Activated T-helper 1 cell treated with Interleukin-2 at 50 U/mL for 16 hours (primary cell): Measurements from ENCODE around the gene RTL10.

Experiments
- DNase-seq: peaks from one replicate; pipeline ENCODE4 v3.0.0-alpha.2; 2020; ENCODE audit warnings: low read depth

The RTL10 gene

GRCh38 chr22:19823191-19823901, 31.3 kb downstream of the RTL10 start:
- no peak for DNase-seq

- DNase-seq, result no peak
These were observed 32.2 kb downstream of the RTL10 start for GRCh38 chr22:19822301-19823117.

DNA sequence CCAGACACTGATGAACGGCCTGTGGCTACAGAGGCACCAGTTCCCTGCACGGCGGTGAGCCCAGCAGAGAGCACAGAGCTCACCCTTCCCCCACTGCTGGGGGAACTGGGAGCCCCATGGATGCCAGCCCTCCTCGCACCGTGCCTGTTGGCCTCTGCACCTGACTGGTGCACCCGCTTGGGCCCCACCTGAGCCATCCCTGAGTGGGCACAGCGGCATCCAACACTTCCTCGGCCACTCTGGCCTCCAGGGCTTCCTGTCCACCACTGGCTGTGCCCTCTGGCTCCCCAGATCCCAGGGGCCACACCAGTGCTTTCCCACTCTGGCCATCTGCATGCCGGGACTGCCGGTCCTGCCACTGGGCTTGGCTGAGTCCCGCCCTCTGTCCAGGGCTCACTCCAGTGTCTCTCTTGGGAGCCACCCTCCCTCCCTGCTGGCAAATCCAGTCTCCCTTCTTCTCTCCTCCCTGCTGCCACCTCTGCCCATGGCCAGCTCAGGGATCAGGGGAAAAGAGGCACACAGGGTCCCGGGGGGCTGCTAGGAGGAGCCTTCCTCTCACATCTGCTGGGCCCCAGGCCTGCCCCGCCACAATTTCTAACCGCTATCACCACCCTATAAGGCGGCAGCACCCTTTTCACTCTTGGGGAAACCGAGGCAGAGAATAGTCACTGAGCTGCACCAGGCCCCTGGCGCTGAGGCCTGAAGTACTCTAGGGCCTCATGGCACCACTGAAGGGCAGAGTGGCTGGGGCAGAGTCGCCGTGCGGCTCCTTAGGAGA, 33.0 kb downstream of the RTL10 start:
- DNase-seq, result no peak

DNA sequence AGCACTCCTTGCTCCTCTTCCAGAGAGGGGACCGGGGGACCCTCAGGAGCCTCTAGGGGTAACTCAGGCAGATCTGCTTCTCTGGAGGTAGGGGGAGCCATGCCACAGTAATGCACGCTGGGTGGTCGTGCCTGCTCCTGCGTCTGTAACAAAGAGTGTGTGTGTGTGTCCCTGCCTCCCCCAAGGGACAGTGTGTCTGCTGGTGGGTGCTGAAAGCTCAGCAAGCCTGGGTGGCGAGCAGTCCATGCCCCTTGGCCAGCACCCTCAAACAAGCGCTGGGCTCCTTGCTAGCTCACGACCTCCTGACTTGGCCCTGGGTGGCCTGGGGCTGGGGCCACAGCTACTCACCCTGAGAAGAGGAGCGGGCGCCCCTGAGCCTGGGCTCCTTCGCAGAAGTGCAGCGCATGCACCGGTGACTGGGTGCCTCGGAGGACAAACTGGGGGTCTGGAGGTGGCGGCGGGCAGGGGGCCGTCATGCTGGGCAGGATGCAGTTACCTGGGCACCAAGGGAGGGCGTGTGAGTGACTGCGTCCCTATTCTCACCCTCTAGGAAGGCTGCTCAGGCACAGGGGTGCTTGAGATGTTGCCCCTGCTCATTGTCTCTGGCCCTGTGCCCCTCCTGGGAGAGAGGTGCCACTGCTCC, 33.7 kb downstream of the RTL10 start:
- no peak for DNase-seq

DNA sequence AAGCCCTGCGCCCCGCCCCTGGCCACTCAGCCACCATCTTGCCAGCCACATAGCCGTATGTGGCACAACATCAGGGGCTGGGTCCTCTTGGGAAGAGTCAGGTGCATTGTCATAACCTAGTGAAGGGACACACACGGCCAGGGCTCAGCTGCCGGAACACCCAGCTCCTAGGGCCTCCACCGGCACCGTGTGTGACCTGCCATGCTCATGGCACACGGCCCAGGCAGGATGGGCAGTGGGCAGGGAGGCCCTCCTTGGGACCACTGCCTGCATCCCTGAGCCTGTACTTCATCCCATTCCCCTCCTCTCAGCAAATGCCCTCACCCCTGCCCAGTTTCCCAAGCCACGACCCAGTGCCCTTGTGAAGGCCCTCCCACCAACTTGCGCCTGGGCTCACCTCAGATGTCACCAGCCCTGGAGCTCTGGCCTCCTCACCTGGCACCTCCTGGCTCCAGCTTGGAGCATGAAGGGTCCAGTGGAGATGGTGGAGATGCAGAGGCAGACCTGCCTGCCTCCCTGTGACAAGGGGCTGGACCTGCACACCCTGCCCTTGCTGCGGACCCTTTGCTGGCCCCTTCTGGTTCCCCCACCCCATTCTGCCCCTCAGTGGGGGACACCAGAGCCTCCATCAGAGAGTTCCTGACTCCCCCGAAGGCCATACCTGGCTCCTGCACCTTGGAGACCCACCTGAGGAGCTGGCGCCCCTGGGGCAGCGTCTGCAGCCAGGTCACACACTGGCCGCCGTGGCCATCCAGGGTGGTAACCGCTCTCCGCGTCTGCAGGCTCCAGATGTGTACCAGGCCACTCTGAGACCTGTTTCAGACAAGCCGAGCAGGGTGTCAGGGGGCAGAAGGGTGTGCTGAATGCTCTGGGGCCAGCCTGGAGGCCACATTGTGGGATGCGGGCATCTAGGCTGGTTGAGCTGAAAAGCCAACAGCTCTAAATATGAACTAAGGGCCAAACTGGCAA, 34.5 kb downstream of the RTL10 start:
- DNase-seq, result no peak

- no peak for DNase-seq
These were observed 35.3 kb downstream of the RTL10 start for GRCh38 chr22:19819208-19819910.

- no peak for DNase-seq
These were observed 36.1 kb downstream of the RTL10 start for GRCh38 chr22:19818324-19819207.

DNA sequence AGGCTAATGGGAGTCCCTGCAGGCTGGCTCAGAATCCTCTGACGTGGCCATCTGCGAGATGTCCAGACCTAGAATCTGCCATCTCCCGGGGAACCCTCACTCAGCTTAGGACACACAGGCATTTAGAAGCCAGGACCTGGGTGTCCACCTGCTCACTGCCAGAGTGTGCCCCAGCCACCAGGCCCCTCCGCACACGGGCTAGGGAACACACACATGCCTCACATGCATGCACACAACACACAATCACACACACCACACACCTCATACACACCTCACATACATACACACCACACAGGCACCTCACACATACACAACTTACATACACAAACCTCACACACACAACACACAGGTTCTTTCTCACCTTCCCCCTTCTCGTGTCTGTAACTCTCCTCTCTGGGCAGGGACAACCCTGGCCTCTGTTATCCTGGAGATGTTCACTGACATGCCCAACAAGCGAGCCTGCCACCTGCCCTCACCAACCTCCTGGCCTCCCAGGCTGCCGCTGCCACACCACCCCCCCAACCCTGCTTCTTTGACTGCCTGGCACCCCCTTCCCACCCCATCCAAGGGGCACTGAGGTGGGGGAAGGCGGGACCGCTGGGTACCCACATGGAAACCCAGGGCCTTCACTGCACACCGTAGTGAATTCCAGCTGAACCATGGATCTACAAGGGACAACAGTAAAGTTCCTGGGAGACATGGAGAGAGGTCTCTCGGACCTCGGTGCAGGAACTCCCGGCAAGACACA, 38.1 kb downstream of the RTL10 start:
- no peak for DNase-seq

DNA sequence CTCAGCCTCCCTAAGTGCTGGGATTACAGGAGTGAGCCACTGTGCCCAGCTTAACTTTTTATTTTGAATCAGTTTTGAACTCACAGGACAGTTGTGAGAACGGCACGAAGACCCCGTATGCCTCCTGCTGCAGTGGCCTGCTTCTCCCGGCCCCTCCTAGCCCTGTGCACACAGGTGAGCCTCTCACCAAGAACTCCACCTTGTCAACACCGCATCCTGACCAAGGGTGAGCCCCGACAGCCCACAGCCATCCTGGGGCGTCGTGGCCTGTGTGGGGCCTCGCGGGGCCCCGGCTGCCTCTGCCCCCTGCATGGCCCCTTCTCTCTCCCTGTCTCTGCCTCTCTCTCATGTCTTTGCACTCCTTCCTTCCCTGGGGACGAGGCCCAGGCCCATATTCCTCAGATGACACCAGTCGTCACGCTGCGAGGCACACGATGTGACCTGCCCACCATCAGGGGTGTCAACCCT, 38.8 kb downstream of the RTL10 start:
- no peak for DNase-seq

DNA sequence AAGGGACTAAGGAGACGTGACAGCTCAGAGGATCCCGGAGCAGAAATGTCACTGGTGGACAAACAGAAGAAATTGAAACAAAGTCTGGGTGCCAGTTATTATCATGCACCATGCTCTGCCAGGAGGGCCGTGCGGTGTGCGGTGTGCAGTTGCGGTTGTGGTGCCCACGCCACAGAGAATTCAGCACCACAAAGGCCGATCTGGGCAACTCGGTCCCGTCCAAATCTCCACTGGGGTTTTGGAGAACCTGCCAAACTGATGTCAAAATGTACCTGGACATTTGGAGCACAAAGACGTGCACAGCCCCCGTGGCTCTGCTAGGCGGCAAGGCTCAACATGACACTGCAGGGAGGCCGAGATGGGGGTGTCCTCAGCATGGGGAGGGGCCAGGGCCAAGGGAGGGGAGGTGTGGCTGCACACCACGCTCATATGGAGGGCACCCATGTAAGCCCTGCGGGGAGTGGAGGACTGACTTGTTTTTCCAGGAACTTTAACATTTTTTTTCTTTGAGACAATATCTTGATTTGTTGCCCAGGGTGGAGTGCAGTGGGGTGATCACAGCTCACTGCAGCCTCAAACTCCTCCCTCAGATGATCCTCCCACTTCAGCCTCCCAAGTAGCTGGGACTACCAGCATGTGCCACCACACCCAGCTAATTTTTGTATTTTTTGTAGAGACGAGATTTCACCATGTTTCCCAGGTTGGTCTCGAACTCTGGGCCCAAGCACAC, 39.4 kb downstream of the RTL10 start:
- DNase-seq, result no peak

DNA sequence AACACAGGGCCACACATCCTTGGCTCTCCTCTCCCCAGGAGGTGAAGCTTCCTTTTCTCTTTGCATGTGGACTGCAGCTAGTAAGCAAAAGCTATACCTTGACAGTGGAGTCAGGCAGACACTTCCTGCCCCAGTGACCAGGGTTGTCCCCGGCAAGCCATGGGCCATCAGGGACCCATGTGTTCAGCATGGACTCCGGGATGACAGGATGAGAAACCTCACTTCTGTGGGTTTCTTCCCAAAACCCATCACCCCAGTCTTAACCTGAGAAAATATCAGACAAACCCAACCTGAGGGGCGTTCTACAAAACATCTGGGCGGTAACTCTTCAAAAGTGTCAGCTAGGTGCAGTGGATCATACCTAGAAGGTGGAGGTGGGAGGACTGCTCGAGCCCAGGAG, 40.2 kb downstream of the RTL10 start:
- DNase-seq, result no peak

DNA sequence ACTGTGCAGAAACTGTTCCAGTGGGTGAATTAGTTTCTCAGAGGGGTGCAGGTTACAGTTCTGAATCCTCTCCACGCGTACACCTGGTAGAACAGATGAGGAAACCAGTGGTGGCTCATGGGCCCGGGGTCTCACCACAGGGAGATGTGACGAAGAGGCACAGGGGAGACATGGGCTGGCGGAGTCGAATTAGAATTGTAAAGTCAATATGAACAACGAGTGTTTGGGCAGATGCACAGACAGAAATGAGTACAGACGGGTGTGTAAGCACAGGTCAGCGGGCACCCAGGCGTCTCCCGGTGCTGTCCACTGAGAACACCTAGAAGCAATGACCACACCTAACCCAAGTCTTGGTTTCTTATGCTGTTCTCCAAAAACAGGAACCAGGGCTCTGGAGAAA, 41.8 kb downstream of the RTL10 start:
- DNase-seq, result no peak

DNA sequence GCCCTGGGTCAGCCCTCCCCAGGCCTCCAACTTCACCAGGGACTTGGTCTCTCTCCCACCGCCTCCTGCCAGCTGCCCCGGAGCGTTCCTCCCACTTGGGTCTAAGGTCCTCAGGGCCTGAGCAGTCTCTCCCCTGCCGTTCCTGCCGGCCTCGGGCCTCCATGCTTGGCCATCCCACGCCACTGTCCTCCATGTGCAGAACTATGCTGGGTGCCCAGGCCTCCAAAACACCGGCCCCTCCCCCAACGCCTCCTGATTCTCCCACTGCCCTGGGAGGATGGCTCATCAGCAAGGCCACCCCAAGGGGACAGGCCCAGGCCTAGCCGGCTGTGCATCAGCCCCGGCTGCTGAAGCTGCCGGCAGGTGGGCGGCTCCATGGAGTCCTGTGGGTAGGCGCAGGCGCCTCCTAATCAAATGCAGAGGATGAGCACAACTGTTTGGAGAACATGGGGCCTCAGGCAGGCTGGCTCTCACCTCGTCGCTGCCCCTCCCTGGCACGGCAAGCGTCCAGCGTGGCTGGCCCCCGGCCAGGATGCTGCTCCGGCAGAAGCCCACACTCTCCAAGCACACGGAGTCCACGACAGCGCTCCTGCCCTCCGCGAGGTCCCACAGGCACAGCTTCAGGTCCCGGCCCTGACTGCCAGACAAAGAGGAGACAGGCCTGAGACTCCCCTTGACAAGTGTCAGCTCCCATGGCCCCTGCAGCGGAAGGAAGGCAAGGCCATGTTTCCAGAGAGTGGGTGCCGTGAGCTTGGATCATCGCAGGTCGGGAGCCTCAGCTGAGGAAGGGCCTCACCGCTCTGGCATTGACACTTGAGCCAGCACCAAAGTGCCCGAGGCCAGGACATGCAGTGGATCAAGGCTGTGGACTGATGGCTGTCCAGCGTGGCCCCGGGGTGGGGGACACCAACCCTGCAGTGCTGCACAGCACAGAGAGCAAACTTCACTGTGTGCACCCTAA, 42.6 kb downstream of the RTL10 start:
- no peak for DNase-seq

GRCh38 chr22:19811211-19811621, 43.5 kb downstream of the RTL10 start:
- no peak for DNase-seq

- DNase-seq, result no peak
These were observed 44.1 kb downstream of the RTL10 start for GRCh38 chr22:19810381-19811201.

- DNase-seq, result no peak
These were observed 44.9 kb downstream of the RTL10 start for GRCh38 chr22:19809741-19810140.
